ENCODE data around the gene CACNA1A.
A peak's percentile ranks its signal among the peaks of the same experiment; 100 is the strongest.

Gene CACNA1A

DNA sequence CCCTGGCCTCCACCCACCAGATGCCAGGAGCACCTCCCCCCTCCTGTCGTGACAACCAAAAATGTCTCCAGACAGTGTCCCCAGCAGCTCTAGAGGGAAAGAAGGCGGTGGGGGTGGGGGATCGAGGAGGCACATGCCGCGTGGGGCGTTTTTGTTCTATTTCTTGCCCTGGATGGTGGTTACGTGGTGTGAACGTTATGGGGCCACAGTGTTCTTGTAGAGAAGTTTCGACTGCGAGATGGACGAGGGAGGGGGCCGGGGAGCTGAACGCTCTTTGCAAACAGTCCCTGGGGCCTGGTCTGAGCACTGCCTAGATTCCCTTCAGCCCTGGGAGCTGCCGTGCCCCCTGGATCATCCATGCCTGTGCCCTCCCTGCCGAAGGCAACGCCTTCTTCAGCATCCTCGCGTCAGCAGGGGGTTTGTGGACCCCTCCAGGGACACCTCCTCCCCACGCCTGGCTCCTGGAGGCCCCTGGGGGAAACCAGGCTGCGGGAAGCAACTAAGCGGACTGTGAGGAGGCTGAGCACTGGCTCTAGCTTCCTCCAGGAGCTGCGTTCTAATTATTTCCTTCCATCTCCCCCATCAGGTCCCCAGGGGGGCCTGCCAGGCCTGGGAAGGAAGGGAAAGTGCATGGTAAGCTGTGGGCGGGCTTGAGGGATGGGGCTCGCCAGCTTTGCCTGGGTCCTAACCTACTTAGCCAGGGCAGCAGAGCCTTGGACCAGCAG is 224.6 kb downstream of the CACNA1A start:
- Histone ChIP-seq H3K9ac (peak overlapping the region; percentile 29 to 66 (median 54); a peak in 20 of 22 replicates), H4K20me1 (no peaks in the 10 kb centered on the region), H3K4me1 (peaks cover 18 to 43% (median 29%) of the 10 kb centered on the region in 10 experiments), H3K4me3 (peak overlapping the region in 8 of 10 experiments; percentile 30 to 62 (median 37); a peak in 11 of 20 replicates), H3K27me3 (no peaks in the 10 kb centered on the region), H3K4me2 (peak overlapping the region; percentile 71 to 94 (median 89)), H3K9me3 (replicated peaks in 1 of 11) (no peaks in the 10 kb centered on the region), H3K27ac (peak overlapping the region in 9 of 11 experiments; percentile 11 to 62 (median 48); a peak in 13 of 22 replicates), H3K36me3 (no peaks in the 10 kb centered on the region)
- no peak for TF ChIP-seq Cebpa-rat (IDR thresholded peaks at IDR 0.05)

DNA sequence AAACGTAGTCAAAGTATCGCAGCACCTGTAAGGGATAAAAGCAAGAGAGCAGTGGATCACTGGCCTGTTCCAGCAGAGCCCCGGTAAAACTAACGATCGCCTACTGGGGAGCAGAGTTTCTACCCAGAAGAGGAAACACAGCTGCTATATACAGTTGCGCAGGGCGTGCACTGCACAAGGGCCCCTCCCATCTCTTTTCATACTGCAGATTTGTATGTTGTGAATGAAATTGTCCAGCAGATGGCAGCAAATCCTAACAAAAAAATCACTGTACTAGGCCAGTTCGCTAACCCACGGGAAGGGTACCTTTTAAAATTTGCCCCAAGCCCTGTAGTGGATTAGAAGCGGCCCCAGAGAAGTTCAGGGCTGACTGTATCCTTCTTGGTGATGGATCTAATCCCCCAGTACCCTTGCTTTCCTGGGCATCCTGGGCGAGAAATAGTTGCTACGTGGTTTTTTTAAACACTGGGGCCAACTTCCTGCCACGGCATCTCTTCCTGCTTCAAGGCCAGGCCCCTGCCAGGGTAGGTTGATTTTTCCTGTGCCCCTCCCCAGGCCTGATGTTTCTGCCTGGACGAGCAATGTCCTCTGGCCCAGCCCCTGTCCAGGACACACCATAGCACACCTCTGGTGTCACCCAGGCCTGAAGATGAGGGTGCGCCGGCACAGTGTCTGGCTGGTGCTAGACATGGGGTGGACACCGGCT is 229.0 kb downstream of the CACNA1A start:
- Histone ChIP-seq H4K20me1 (no peaks in the 10 kb centered on the region), H3K9ac (peak overlapping the region in 10 of 11 experiments; percentile 26 to 71 (median 56); a peak in 19 of 22 replicates), H3K4me2 (peak overlapping the region; percentile 56 to 86 (median 64)), H3K36me3 (peaks cover 0 to under 1% (median 0%) of the 10 kb centered on the region in 11 experiments; a peak in 1 of 22 replicates), H3K9me3 (replicated peaks in 1 of 11) (peaks cover 1 to 16% (median 8%) of the 10 kb centered on the region in 11 experiments; a peak in 20 of 22 replicates), H3K4me3 (peak overlapping the region in 4 of 10 experiments; percentile 2 to 43 (median 19); a peak in 3 of 20 replicates), H3K27me3 (no peaks in the 10 kb centered on the region), H3K4me1 (peaks cover 12 to 27% (median 22%) of the 10 kb centered on the region in 10 experiments), H3K27ac (peak overlapping the region in 10 of 11 experiments; percentile 11 to 76 (median 56); a peak in 19 of 22 replicates)
- TF ChIP-seq Cebpa-rat (IDR thresholded peaks at IDR 0.05): no peak

DNA sequence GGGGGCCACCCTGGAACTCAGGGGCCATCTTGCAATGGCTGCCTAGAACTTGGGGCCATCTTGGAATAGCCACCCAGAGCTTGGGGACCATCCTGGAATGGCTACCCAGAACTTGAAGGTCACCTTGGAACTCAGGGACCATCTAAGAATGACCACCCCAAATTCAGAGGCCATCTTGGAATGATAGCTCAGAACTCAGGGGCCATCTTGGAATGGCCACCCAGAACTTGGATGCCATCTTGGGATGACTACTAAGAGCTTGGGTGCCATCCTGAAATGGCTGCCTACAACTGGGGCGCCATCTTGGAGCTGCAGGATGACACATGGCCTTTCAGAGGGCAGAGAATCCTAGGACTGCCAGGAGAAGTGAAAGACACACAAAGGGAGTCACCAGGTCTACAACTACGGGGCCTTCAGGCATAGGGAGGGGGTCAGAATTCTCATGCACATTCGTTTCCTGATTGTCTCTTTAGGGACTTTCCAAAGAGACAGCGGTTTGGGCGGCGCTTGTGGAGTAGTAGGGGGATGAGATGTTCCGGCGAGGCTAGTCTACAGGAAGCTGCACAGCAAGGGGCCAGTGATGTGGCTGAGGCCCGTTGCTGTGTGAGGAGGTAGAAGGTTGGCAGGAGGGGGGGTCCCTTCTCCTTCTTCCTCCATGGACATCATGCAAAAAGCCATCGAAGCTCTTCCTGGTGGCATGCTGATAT is 231.1 kb downstream of the CACNA1A start:
- no peak overlapping the region for H3K4me3 ChIP-seq

DNA sequence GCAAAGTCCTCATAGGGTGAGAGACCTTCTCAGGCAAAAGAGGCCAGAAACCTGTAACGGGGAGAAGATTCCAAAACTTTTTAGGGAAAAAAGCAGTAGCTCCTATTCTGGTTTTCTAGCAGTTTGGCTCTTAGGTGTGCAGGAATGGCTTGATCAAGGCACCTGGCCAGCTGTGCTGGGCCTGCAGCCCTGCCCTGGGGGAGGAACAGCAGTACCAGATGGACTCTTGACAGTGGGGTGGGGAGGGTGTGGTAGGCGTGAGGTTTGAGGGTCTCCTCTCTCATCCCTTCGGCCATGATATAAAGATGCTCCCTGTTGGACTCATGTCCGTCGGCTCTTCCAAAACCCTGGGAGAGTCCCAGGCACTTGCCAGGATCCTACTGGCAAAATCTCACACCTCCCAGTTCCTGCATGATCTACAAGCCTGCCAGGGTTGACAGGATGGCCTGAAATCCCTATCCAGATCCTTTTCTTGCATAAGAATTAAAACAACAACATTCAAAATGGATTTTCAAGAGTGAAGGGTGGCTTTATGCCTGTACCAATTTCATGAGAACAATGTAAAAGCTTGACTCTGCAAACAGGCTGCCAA is 235.7 kb downstream of the CACNA1A start:
- Histone ChIP-seq H3K4me2 (no peak overlapping the region), H3K4me1 (peaks cover 0 to 4% (median 0%) of the 10 kb centered on the region in 10 experiments; a peak in 1 of 20 replicates), H3K9ac (no peak overlapping the region), H3K4me3 (no peak overlapping the region), H3K27me3 (no peaks in the 10 kb centered on the region), H3K36me3 (peaks cover 0 to 6% (median 0%) of the 10 kb centered on the region in 11 experiments; a peak in 2 of 22 replicates), H3K27ac (no peak overlapping the region), H3K9me3 (replicated peaks in 1 of 11) (peaks cover 21 to 46% (median 35%) of the 10 kb centered on the region in 11 experiments), H4K20me1 (no peaks in the 10 kb centered on the region)
- no peak for TF ChIP-seq Cebpa-rat (IDR thresholded peaks at IDR 0.05)

More for the DNA sequence above, 231.1 kb downstream of the CACNA1A start:
- Histone ChIP-seq H3K9me3 (replicated peaks in 1 of 11) (peaks cover 21 to 37% (median 28%) of the 10 kb centered on the region in 11 experiments), H3K36me3 (peaks cover 0 to 6% (median 0%) of the 10 kb centered on the region in 11 experiments; a peak in 2 of 22 replicates), H4K20me1 (no peaks in the 10 kb centered on the region), H3K27me3 (no peaks in the 10 kb centered on the region), H3K4me1 (peaks cover 0 to 14% (median 8%) of the 10 kb centered on the region in 10 experiments; a peak in 17 of 20 replicates), H3K4me2 (0 out of 22 replicates have a peak overlapping the region, but pooled peaks of 1 of the 11 experiments have one; percentile 1), H3K27ac (no peak overlapping the region), H3K9ac (no peak overlapping the region)
- no peak for TF ChIP-seq Cebpa-rat (IDR thresholded peaks at IDR 0.05)

DNA sequence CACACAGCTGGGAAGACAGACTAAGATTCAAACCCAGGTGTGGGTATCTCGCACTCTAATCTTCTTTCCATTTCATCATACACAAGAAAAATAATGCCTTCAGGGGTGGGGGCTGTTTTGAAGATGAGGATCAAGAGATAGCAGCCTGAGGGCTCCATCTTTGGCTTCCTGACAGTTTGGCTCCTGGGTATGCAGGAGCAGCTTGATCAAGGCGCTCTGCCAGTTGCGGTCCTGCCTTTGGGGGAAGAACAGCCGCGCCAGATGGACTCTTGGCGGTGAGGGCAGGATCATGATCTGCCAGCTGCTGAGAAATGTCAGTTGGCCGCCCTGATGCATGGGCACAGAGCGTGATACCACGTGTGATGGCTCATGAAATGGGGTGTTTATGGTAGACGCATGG is 236.9 kb downstream of the CACNA1A start:
- Histone ChIP-seq H3K27ac (no peak overlapping the region), H3K36me3 (peaks cover 0 to 6% (median 0%) of the 10 kb centered on the region in 11 experiments; a peak in 2 of 22 replicates), H3K4me2 (no peak overlapping the region), H3K9me3 (replicated peaks in 1 of 11) (peaks cover 20 to 37% (median 29%) of the 10 kb centered on the region in 11 experiments), H3K4me1 (no peaks in the 10 kb centered on the region), H3K9ac (no peak overlapping the region), H4K20me1 (no peaks in the 10 kb centered on the region), H3K4me3 (no peak overlapping the region), H3K27me3 (no peaks in the 10 kb centered on the region)
- no peak for TF ChIP-seq Cebpa-rat (IDR thresholded peaks at IDR 0.05)

DNA sequence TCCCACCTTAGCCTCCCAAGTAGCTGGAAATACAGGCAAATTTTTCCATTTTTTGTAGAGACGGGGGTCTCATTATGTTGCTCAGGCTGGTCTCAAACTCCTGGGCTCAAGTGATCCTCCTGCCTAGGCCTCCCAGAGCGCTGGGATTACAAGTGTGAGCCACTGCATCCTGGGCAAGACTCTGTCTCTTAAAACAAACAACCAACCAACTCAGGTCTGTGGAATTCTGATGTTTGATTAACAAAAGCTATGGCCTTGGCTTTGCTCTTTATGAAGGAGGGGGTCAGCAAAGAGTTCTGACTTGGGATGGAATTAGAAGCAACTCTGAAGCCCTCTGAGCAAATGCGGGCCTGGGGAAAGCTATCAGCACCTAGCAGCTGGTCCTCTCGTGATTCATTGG is 238.4 kb downstream of the CACNA1A start:
- Histone ChIP-seq H3K4me3 (no peak overlapping the region), H3K27ac (no peak overlapping the region), H3K9me3 (replicated peaks in 1 of 11) (peaks cover 20 to 37% (median 29%) of the 10 kb centered on the region in 11 experiments), H3K4me1 (peaks cover 0 to 3% (median under 1%) of the 10 kb centered on the region in 10 experiments; a peak in 4 of 20 replicates), H3K9ac (no peak overlapping the region), H3K4me2 (no peak overlapping the region), H4K20me1 (no peaks in the 10 kb centered on the region), H3K27me3 (no peaks in the 10 kb centered on the region), H3K36me3 (peaks cover 0 to 6% (median 0%) of the 10 kb centered on the region in 11 experiments; a peak in 2 of 22 replicates)
- TF ChIP-seq Cebpa-rat (IDR thresholded peaks at IDR 0.05): no peak

DNA sequence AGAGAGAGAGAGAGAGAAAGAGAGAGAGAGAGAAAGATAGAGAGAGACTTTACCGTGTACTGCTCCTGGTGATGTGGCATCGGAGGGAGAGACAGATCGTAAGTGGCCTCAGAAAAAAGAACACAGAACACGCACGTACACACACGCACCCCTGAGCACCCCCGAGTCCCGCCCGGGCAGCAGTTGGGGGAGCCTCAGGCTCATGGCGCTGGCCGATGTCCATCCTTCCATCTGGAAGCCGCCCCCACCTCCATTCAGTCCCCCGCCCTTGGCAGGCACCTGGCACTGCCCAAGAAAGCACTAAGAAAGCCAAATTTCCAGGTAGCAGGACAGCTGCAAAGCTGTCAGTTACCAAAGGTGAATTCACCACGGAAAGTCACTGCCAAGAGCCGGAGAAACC is 239.1 kb downstream of the CACNA1A start:
- Histone ChIP-seq H3K36me3 (peaks cover 0 to 5% (median 0%) of the 10 kb centered on the region in 11 experiments; a peak in 2 of 22 replicates), H3K27me3 (no peaks in the 10 kb centered on the region), H3K27ac (no peak overlapping the region), H3K4me2 (no peak overlapping the region), H3K9ac (no peak overlapping the region), H3K4me1 (peaks cover 2 to 10% (median 8%) of the 10 kb centered on the region in 10 experiments), H3K9me3 (replicated peaks in 1 of 11) (peaks cover 18 to 30% (median 25%) of the 10 kb centered on the region in 11 experiments), H3K4me3 (no peak overlapping the region), H4K20me1 (no peaks in the 10 kb centered on the region)
- no peak for TF ChIP-seq Cebpa-rat (IDR thresholded peaks at IDR 0.05)

DNA sequence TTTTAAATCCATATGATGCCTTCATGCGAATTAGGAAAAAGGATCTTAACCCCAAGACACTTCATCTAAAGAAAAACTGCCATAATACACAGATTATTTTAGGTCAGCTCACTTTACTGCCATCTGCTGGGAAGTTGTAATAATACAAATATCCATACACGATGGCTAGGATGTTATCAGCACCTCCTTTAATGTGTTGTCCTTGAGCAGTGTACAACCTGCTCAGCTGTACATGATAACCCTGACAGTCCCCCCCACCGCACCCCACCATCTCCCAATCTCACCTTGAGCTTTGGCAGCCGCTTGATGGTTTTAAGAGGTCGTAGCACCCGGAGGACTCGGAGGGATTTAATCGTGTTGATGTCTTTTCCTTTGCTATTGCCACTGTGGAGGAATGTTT is 243.8 kb downstream of the CACNA1A start:
- no peak overlapping the region for H3K4me3 ChIP-seq
- H3K4me2 ChIP-seq: peak overlapping the region; percentile 65 to 91 (median 80); a peak in 21 of 22 replicates
- no peaks in the 10 kb centered on the region for H3K9me3 ChIP-seq (replicated peaks in 1 of 11)
- no peaks in the 10 kb centered on the region for H3K36me3 ChIP-seq
- no peaks in the 10 kb centered on the region for H4K20me1 ChIP-seq
- H3K27me3 ChIP-seq: no peaks in the 10 kb centered on the region
- H3K4me1 ChIP-seq: peaks cover 35 to 43% (median 38%) of the 10 kb centered on the region in 10 experiments
- H3K9ac ChIP-seq: peak overlapping the region in 6 of 11 experiments; percentile 20 to 69 (median 53); a peak in 5 of 22 replicates
- peak overlapping the region in 8 of 11 experiments; percentile 63 to 90 (median 81); a peak in 13 of 22 replicates for H3K27ac ChIP-seq
- TF ChIP-seq Cebpa-rat (IDR thresholded peaks at IDR 0.05): no peak

All from BLaER1 treated with 17β-estradiol and CSF1 and Interleukin-3, amounts not matched to agents 10 nM and 100 nM (cell line).